WTC11 (cell line): Measurements from ENCODE around the gene BTF3. TPM values are rescaled to one million over a fixed set of nuclear protein-coding genes. Genes with fewer than 3 reads are reported as not detected.

ENCODE experiments used
- ATAC-seq: fragments of 200-7000 bp; cut with Tn5 transposase; 2 replicates; pipeline ENCODE4 v1.10.0; 2021; ENCODE audit warnings: mild to moderate bottlenecking, moderate library complexity
- CTCF ChIA-PET: fragments of 300-600 bp; sonication (Branson Sonifier 250); formaldehyde crosslinking; loops from one replicate; lab custom pipeline; 2021; ENCODE audit warnings: antibody characterized with exemption; lab: Charles Lee
- POLR2A ChIA-PET: fragments of 350-600 bp; sonication (Branson Sonifier 250); formaldehyde crosslinking; loops from one replicate; lab custom pipeline; 2021; ENCODE audit warnings: antibody characterized with exemption; lab: Charles Lee
- DNase-seq: peaks from one replicate; pipeline ENCODE4 v3.0.0; 2021; ENCODE audit warnings: low spot score
- H3K27ac Mint-ChIP-seq: 2 replicates; pipeline ENCODE4 v1.8.0; 2021; ENCODE audit warnings: mixed read lengths
- H3K27me3 Mint-ChIP-seq: 2 replicates; pipeline ENCODE4 v1.8.0; 2021; ENCODE audit warnings: low read depth, mild to moderate bottlenecking, moderate library complexity, mixed read lengths
- H3K36me3 Mint-ChIP-seq: 2 replicates; pipeline ENCODE4 v1.8.0; 2021; ENCODE audit warnings: mixed read lengths
- H3K4me1 Mint-ChIP-seq: 2 replicates; pipeline ENCODE4 v1.8.0; 2022; ENCODE audit warnings: mixed read lengths
- H3K4me3 Mint-ChIP-seq: 2 replicates; pipeline ENCODE4 v1.8.0; 2021; ENCODE audit warnings: mild to moderate bottlenecking, moderate library complexity, mixed read lengths
- H3K9me3 Mint-ChIP-seq: 2 replicates; pipeline ENCODE4 v1.8.0; 2021; ENCODE audit warnings: mixed read lengths
- AFF4 ChIP-seq: sonication (generic); formaldehyde crosslinking; IDR thresholded peaks from 2 replicates; pipeline ENCODE4 v1.8.1; 2023; ENCODE audit warnings: mild to moderate bottlenecking, missing genetic modification reagents, borderline replicate concordance
- AR ChIP-seq: fragments of 250-450 bp; sonication (Bioruptor Pico); IDR thresholded peaks from 2 replicates; pipeline ENCODE4 v1.9.0; 2021; ENCODE audit warnings: mild to moderate bottlenecking
- E2F1 ChIP-seq: sonication (generic); formaldehyde crosslinking; IDR thresholded peaks from 2 replicates; pipeline ENCODE4 v1.8.0; 2022; ENCODE audit warnings: mild to moderate bottlenecking, missing genetic modification reagents
- JUN ChIP-seq: sonication (generic); formaldehyde crosslinking; IDR thresholded peaks from 2 replicates; pipeline ENCODE4 v1.8.0; 2023; ENCODE audit warnings: mild to moderate bottlenecking, missing genetic modification reagents
- NR2C2 ChIP-seq: sonication (generic); formaldehyde crosslinking; IDR thresholded peaks from 2 replicates; pipeline ENCODE4 v1.8.0; 2022; ENCODE audit warnings: mild to moderate bottlenecking, missing genetic modification reagents
- PRRX2 ChIP-seq: fragments of 250-450 bp; sonication (Bioruptor Pico); IDR thresholded peaks from 2 replicates; pipeline ENCODE4 v1.8.0; 2021; ENCODE audit warnings: mild to moderate bottlenecking
- SMAD4 ChIP-seq: sonication (generic); formaldehyde crosslinking; IDR thresholded peaks from 2 replicates; pipeline ENCODE4 v1.8.0; 2022; ENCODE audit warnings: mild to moderate bottlenecking, missing genetic modification reagents
- SOX15 ChIP-seq: fragments of 250-450 bp; sonication (Bioruptor Pico); IDR thresholded peaks from 2 replicates; pipeline ENCODE4 v1.9.0; 2021; ENCODE audit warnings: mild to moderate bottlenecking
- TEAD1 ChIP-seq: sonication (generic); formaldehyde crosslinking; IDR thresholded peaks from 2 replicates; pipeline ENCODE4 v1.8.0; 2022; ENCODE audit warnings: mild to moderate bottlenecking, missing genetic modification reagents
- ZNF232 ChIP-seq: sonication (generic); formaldehyde crosslinking; IDR thresholded peaks from 2 replicates; pipeline ENCODE4 v1.8.0; 2022; ENCODE audit warnings: mild to moderate bottlenecking, missing genetic modification reagents
- total RNA-seq: library from RNA; stranded (reverse); gene quantifications from 3 replicates; pipeline ENCODE4 v1.2.3, GENCODE V29; 2021
- TF ChIP-seq, protein P1 (sequence below): sonication (generic); formaldehyde crosslinking; IDR thresholded peaks from 2 replicates; pipeline ENCODE4 v1.8.0; 2022; ENCODE audit warnings: missing genetic modification reagents
- TF ChIP-seq, protein P2 (sequence below): sonication (generic); formaldehyde crosslinking; conservative IDR thresholded peaks from 2 replicates; pipeline ENCODE4 v1.8.1; 2022; ENCODE audit warnings: mild to moderate bottlenecking, missing genetic modification reagents
- TF ChIP-seq, protein P3 (sequence below): sonication (generic); formaldehyde crosslinking; IDR thresholded peaks from 2 replicates; pipeline ENCODE4 v1.8.1; 2023; ENCODE audit warnings: mild to moderate bottlenecking, missing genetic modification reagents, moderate library complexity

Gene BTF3
- total RNA-seq, 1 experiment from 2014 or later = 736 TPM

DNA sequence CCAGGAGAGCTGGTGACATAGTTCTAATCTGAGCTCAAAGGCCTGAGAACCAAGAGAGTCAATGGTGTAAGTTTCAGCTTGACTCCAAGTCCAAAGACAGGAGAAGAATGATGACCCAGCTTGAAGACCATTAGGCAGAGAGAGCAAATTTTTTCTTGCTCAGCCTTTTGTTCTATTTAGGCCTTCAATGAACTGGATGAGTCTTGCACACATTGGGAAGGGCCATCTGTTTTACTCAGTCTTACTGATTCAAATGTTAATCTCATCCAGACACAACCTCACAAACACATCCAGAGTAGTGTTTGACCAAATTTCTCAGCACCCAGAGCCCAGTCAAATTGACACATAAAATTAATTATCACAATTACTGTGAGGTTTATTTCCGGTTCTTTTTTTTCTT lies 7.1 kb upstream of the BTF3 start (continued):
- TF ChIP-seq AR (CRISPR knock-in tag) = no peak

DNA sequence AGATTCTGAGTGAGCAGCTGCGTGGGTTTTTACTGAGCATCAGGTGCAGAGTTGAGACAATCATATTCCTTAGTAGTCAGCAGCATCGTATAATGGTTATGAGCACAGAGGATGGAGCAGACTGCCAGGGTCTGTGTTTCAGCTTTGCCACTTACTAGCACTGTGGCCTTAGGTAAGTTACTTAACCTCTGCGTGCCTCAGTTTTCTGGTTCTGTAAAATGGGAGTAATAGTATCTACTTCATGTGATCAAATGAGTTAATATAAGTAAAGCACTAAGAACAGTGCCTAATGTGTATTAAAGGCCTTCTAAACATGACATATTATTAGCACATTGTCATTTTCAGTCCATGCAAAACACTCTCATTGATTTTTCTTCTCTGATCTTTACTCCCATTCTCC lies 4.8 kb upstream of the BTF3 start:
- Mint-ChIP-seq H3K27ac (no peak overlapping the region), H3K9me3 (no peaks in the 10 kb centered on the region), H3K4me1 (peaks cover 47% of the 10 kb centered on the region), H3K4me3 (no peak overlapping the region), H3K36me3 (no peaks in the 10 kb centered on the region), H3K27me3 (no peaks in the 10 kb centered on the region; the same call in 1 of the 2 replicates)
- TF ChIP-seq, protein P1, sequence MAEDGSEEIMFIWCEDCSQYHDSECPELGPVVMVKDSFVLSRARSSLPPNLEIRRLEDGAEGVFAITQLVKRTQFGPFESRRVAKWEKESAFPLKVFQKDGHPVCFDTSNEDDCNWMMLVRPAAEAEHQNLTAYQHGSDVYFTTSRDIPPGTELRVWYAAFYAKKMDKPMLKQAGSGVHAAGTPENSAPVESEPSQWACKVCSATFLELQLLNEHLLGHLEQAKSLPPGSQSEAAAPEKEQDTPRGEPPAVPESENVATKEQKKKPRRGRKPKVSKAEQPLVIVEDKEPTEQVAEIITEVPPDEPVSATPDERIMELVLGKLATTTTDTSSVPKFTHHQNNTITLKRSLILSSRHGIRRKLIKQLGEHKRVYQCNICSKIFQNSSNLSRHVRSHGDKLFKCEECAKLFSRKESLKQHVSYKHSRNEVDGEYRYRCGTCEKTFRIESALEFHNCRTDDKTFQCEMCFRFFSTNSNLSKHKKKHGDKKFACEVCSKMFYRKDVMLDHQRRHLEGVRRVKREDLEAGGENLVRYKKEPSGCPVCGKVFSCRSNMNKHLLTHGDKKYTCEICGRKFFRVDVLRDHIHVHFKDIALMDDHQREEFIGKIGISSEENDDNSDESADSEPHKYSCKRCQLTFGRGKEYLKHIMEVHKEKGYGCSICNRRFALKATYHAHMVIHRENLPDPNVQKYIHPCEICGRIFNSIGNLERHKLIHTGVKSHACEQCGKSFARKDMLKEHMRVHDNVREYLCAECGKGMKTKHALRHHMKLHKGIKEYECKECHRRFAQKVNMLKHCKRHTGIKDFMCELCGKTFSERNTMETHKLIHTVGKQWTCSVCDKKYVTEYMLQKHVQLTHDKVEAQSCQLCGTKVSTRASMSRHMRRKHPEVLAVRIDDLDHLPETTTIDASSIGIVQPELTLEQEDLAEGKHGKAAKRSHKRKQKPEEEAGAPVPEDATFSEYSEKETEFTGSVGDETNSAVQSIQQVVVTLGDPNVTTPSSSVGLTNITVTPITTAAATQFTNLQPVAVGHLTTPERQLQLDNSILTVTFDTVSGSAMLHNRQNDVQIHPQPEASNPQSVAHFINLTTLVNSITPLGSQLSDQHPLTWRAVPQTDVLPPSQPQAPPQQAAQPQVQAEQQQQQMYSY (CRISPR knock-in tag) = no peak
- TF ChIP-seq NR2C2 = no peak
- no peak for TF ChIP-seq SOX15 (CRISPR knock-in tag)
- no peak for TF ChIP-seq JUN
- no peak for TF ChIP-seq AFF4 (CRISPR knock-in tag)
- TF ChIP-seq, protein P2, sequence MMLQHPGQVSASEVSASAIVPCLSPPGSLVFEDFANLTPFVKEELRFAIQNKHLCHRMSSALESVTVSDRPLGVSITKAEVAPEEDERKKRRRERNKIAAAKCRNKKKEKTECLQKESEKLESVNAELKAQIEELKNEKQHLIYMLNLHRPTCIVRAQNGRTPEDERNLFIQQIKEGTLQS (CRISPR knock-in tag) = no peak
- TF ChIP-seq, protein P3, sequence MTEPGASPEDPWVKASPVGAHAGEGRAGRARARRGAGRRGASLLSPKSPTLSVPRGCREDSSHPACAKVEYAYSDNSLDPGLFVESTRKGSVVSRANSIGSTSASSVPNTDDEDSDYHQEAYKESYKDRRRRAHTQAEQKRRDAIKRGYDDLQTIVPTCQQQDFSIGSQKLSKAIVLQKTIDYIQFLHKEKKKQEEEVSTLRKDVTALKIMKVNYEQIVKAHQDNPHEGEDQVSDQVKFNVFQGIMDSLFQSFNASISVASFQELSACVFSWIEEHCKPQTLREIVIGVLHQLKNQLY (CRISPR knock-in tag) = no peak
- no peak for TF ChIP-seq PRRX2 (CRISPR knock-in tag)
- no peak for TF ChIP-seq TEAD1
- TF ChIP-seq ZNF232 (CRISPR knock-in tag) = no peak
- no peak for TF ChIP-seq SMAD4
- no peak for ATAC-seq
- DNase-seq = no peak
- ChIA-PET CTCF (interaction anchor here (0.8 kb wide), 1 partner anchor 39 kb away, joined by 3 read pairs; no protein-coding TSS in a partner anchor), POLR2A (no interaction called here)

GRCh38 chr5:73494721-73495120 lies 3.5 kb upstream of the BTF3 start:
- TF ChIP-seq E2F1 (CRISPR knock-in tag) = no peak
- Mint-ChIP-seq H3K4me3 (no peak overlapping the region), H3K9me3 (no peaks in the 10 kb centered on the region), H3K36me3 (peaks cover 8% of the 10 kb centered on the region), H3K4me1 (peaks cover 45% of the 10 kb centered on the region), H3K27ac (no peak overlapping the region), H3K27me3 (no peaks in the 10 kb centered on the region; the same call in 1 of the 2 replicates)
- ChIA-PET CTCF (interaction anchor here (1.8 kb wide), 1 partner anchor 40 kb away, joined by 4 read pairs; no protein-coding TSS in a partner anchor), POLR2A (no interaction called here)
- ATAC-seq (no peak), DNase-seq (no peak)
